MM.1S (cell line): ENCODE data around the gene FNDC7.
A peak's percentile ranks its signal among the peaks of the same experiment; 100 is the strongest.

Experiments used
- CTCF ChIP-seq: fragments of 300-600 bp; sonication (generic); IDR thresholded peaks from 2 replicates; pipeline ENCODE4 v1.5.1; 2016; ENCODE audit warnings: antibody characterized with exemption, low read length, mixed read lengths
- EZH2 ChIP-seq: fragments of 300-600 bp; sonication (generic); optimal IDR thresholded peaks from 2 replicates; pipeline ENCODE3; 2017; ENCODE audit warnings: low read depth, mild to moderate bottlenecking, antibody characterized with exemption, low read length, mixed read lengths

GRCh38 chr1:108692724-108693655, 19.7 kb upstream of the FNDC7 start:
- TF ChIP-seq EZH2 (no peak), CTCF (peak; percentile 21)
